NCI-H460 (cell line): Measurements from ENCODE around the gene RIT1. TPM values are rescaled to one million over a fixed set of nuclear protein-coding genes. Genes with fewer than 3 reads are reported as not detected.

Experiments
- DNase-seq: peaks from one replicate; pipeline ENCODE4 v3.0.0-alpha.2; 2016; ENCODE audit warnings: low read depth; ENCODE audit errors: extremely low read depth
- small RNA-seq, 2 experiments: library from RNA; depleted of rRNA; stranded (forward); fragments of <200 nt; gene quantifications; one replicate each; pipeline ENCODE3, GENCODE V24; 2014
- total RNA-seq: library from RNA; depleted of rRNA; stranded (reverse); fragments of >200 nt; shearing (Covaris generic); gene quantifications from 2 replicates; pipeline ENCODE4 v1.2.3, GENCODE V29; 2014; rRNA removed

Gene RIT1
- total RNA-seq, 1 experiment from 2014 or later: 93.4 TPM

DNA sequence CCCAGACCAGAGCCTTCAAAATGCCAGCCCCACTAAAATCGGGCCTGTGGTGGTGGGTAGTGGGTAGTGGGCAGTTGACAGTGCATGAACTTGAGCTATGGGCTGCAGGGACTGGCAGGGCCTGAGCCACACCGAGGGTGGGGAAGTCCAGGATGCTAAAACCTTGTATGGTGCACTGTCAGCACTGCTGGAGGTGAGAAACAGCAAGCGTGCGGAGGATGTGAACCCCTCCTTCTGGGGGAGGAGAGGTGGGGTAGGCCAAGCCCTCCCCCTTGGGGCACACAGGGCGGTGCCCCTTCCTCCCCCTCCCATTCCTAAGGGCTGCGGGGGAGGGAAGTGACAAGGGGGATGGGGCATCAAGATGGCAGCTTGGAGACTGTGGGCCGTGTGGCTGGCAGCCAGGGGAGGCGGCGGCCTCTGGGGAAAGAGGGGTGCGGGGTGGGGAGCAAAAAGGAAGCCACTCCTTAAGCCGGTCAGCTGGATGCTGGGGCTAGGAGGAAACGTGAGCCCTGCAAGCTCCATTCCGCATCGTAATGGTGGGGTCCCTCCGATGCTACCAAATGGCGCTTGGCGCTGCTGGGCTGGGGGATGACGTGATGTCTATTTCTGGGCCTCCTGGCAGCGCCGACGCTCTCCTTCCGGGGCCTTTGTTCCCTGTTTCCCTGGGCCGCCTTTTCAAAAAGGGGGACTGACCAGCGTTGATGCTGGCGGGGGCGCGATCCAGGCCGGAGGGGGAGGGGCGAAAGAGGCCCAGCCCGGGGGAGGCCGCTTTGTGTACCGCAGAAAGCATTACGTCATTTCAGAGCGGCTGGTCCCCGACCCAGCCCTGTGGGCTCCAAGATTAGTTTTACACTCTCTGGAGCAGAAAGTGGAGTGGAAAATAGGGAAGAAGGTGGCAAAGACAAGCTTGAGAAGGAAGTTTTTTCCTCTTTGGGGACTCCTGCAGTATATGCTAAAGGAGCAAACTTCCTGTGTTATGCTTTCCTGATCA is 51.0 kb downstream of the RIT1 start:
- no peak for DNase-seq

DNA sequence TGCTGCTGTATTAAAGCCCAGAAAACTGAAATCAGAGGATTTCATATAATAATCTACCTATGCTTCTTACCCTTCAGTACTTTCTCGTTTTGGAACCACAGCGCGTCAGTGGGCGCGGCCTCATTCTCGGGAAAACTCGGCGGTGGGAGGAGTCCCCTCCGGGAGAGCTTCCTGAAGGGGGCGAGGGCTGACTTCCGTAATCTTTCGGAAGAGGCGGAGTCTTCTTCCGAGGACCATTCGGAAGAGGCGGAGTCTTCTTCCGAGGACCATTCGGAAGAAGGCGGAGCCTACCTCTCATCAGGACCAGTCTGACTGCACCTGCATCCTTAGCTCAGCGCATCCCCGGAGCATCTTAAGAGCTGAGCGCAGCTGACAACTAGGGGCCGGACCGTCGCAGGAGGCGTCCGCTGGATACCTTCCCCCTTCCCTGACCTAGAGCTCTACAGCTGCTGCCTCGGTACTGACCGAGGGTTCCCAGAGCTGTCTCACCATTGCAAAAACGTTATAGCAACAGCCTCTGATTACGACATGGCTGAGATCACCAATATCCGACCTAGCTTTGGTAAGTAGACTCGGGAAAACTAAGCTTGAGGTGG is 51.8 kb downstream of the RIT1 start, which contains the start of gene SYT11:
TSS of gene SYT11 (plus strand) at position 334 of the 596 bp plus-strand sequence. CDS start at position 529, 195 bp downstream.
- DNase-seq: peak; percentile 99

GRCh38 chr1:155858800-155859233 is 52.3 kb downstream of the RIT1 start:
- DNase-seq: no peak

DNA sequence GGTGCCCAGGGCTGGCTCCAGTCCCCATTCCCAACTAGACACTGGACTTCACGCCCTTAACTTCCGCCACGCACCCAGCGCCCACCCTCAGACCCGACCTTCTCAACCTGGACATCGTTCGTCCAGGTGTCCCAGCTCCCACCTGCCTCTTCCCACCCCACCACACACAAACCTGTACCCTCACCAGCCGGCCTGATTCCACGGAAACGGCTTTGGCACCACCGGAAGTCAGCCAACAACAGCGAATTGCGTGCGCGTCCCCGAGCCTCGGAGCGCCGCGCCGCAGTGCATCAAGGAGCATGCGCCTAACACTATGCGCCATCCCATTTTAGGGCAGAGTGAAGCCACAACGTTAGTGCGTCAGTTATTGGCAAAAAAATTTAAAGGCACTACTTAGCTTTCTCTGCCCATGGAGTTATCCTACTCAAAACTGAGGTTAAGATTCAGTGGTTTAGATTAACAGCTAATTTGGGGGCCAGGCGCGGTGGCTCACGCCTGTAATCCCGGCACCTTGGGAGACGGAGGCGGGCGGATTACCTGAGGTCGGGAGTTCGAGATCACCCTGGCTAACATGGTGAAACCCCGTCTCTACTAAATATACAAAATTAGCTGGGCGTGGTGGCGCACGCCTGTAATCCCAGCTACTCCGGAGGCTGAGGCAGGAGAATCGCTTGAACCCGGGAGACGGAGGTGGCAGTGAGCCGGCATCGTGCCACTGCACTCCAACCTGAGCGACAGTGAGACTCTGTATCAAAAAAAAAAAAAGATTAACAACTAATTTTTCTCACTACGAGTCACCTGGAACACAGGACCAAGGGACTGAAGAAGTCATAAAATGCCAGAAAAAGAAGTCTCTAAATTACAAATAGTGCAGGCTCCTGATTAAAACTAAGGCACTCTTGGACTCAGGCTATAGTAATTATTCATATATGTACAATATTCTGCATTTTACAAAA is 53.9 kb downstream of the RIT1 start, which contains the start of gene GON4L:
TSS of gene GON4L (minus strand) at position 240 of the 956 bp plus-strand sequence. CDS start 3,434 bp downstream, outside the sequence.
- peak; percentile 96 for DNase-seq

DNA sequence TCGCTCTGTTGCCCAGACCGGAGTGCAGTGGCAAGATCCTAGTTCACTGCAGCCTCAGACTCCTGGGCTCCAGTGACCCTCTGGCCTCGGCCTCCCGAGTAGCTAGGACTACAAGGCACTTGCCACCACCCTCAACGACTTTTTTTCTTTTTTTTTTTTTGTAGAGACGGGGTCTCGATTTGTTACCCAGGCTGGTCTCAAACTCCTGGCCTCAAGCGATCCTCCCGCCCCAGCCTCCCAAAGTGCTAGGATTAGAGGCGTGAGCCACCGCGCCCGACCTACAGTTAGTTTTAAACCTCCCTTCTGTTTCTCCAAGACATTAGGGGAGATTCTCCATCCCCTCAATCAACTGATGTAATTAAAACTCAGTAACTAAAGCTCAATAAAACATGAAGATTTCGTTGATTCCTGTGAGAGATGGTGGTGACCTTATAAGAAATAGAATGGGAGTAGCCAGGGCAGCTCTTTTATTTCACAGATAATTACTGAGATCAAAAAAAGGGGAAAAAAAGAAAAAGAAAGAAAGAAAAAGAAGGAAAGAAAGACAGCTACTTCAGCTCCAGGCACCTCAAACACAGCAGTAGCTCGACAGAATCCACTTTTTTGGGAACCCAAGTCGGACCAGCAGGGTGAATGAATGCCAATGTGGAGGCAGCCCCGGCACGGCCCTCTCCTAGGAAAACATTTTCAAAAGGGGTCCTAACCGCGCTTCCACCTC is 54.7 kb downstream of the RIT1 start:
- no peak for DNase-seq

GRCh38 chr1:155850345-155850744 is 60.8 kb downstream of the RIT1 start:
- DNase-seq: no peak

GRCh38 chr1:155847823-155848529 is 63.2 kb downstream of the RIT1 start:
- DNase-seq: no peak

Small RNA genes within 50 kb of the gene (small RNA-seq; reads per million reads assigned to genes)
- gene MIR6738: 0 to 0.12 reads per million in 2 experiments
- gene RF00015: 0 reads per million in 2 experiments
- 0 reads per million in 2 experiments for gene SCARNA4
- 84.2 to 105 reads per million in 2 experiments for gene SNORA80E

Other genes with a start within 250 kb of the RIT1 start
- 48.4 and 55.1 TPM in 2 replicates for gene YY1AP1, start 222.6 kb downstream of the RIT1 start, total RNA-seq
- gene DAP3, start 222.3 kb downstream of the RIT1 start, total RNA-seq: 171 and 188 TPM in 2 replicates
- gene GON4L, start 54.1 kb downstream of the RIT1 start, total RNA-seq: 27.9 and 33.9 TPM in 2 replicates
- gene SYT11, start 51.8 kb downstream of the RIT1 start, total RNA-seq: 0.14 and 0.37 TPM in 2 replicates
- 64.7 and 86.5 TPM in 2 replicates for gene KHDC4, start 23.1 kb upstream of the RIT1 start, total RNA-seq
- gene RXFP4, start 30.3 kb upstream of the RIT1 start, total RNA-seq: not detected in 2 replicates
- 318 and 324 TPM in 2 replicates for gene ARHGEF2, start 67.2 kb upstream of the RIT1 start, total RNA-seq
- 487 and 490 TPM in 2 replicates for gene SSR2, start 109.6 kb upstream of the RIT1 start, total RNA-seq
- 44.6 and 45.5 TPM in 2 replicates for gene UBQLN4, start 142.4 kb upstream of the RIT1 start, total RNA-seq
- gene LAMTOR2, start 143.4 kb upstream of the RIT1 start, total RNA-seq: 93.6 and 97.6 TPM in 2 replicates
- gene RAB25, start 149.8 kb upstream of the RIT1 start, total RNA-seq: not detected in 2 replicates
- gene MEX3A, start 171.1 kb upstream of the RIT1 start, total RNA-seq: 2.8 and 3.0 TPM in 2 replicates
- gene LMNA, start 203.4 kb upstream of the RIT1 start, total RNA-seq: 315 and 336 TPM in 2 replicates
- 0.10 and 0.29 TPM in 2 replicates for gene SEMA4A, start 242.2 kb upstream of the RIT1 start, total RNA-seq